Measurements from ENCODE around the gene PHYHD1. TPM values are rescaled to one million over a fixed set of nuclear protein-coding genes. Genes with fewer than 3 reads are reported as not detected.

PHYHD1 gene
- total RNA-seq, 1 experiment from 2014 or later = 18.0 TPM

DNA sequence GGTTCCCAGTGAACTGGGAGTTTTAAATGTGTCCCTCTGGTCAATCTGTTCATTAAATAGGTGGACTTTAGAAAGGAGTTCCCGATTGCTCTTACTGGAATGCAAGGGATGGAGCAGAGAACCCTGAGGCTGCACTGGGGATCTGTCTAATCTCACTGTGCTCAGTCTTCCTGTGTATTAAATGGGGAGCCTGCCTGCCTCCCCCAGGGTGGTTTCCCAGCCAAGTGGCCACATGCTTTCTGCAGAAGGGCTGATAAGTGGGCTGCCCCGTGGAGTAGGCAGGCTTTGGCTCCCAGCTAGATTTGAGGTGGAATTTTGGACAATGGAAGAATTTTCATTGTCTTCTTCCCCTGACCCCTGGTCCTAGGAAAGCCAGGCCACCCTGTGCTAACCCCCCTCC is 14.0 kb upstream of the PHYHD1 start:
- Histone ChIP-seq H3K9me3 (ENCODE audit: control insufficient read depth, low read depth, low read length) (no peaks in the 10 kb centered on the region), H2AK5ac (ENCODE audit: insufficient read length, low read length) (no peak overlapping the region), H3K56ac (ENCODE audit: insufficient read length, low read depth, low read length) (no peak overlapping the region), H3K18ac (ENCODE audit: insufficient read length, low read depth, low read length) (no peak overlapping the region), H2AFZ (ENCODE audit: low read length) (no peak overlapping the region), H3K4me2 (ENCODE audit: insufficient read depth, insufficient read length, low read length) (no peak overlapping the region), H4K91ac (ENCODE audit: insufficient read length, low read depth, low read length) (no peak overlapping the region), H3K9ac (ENCODE audit: extremely low read depth, insufficient read length, low read length) (no peak overlapping the region), H2BK120ac (ENCODE audit: low read depth, low read length, poor library complexity, severe bottlenecking) (no peak overlapping the region), H4K8ac (replicated peaks; ENCODE audit: insufficient read length, low read depth, low read length) (no peak overlapping the region), H3K4ac (ENCODE audit: low read depth, low read length) (no peak overlapping the region), H2BK12ac (ENCODE audit: insufficient read length, low read depth, low read length) (no peak overlapping the region), H2BK5ac (ENCODE audit: insufficient read length, low read length) (no peak overlapping the region), H3T11ph (ENCODE audit: low read length) (no peak overlapping the region), H3K4me1 (ENCODE audit: insufficient read depth, low read length) (peaks cover 3% of the 10 kb centered on the region; the same call in 1 of the 2 replicates), H3K27ac (ENCODE audit: insufficient read length, low read depth, low read length) (no peak overlapping the region), H2BK15ac (ENCODE audit: low read depth, low read length) (no peak overlapping the region), H3K23ac (ENCODE audit: insufficient read length, low read depth, low read length) (no peak overlapping the region), H2BK20ac (ENCODE audit: low read depth, low read length, poor library complexity, severe bottlenecking) (no peak overlapping the region), H4K20me1 (ENCODE audit: control insufficient read depth, insufficient read depth, insufficient read length) (no peaks in the 10 kb centered on the region), H3K14ac (ENCODE audit: insufficient read depth, low read length) (no peak overlapping the region), H3K23me2 (ENCODE audit: insufficient read length, low read depth, low read length, poor library complexity, severe bottlenecking) (no peaks in the 10 kb centered on the region), H3K79me1 (ENCODE audit: insufficient read depth, low read depth, low read length, poor library complexity, severe bottlenecking) (peaks cover 4% of the 10 kb centered on the region), H4K5ac (ENCODE audit: insufficient read length, low read depth, low read length) (no peak overlapping the region), H3K79me2 (ENCODE audit: insufficient read depth, low read length) (peaks cover 7% of the 10 kb centered on the region; the same call in 1 of the 2 replicates), H3K27me3 (ENCODE audit: insufficient read depth, low read length) (no peaks in the 10 kb centered on the region)
- Mint-ChIP-seq H3K36me3 (ENCODE audit: insufficient read depth in 1 of 3, low read depth in 3 of 3) (peaks cover 30 to 45% (median 34%) of the 10 kb centered on the region in 3 experiments), H3K9me3 (no peaks in the 10 kb centered on the region), H3K27me3 (ENCODE audit: low read depth) (peaks cover 2% of the 10 kb centered on the region; the same call in 1 of the 2 replicates), H3K27ac (peak overlapping the region in 2 of 3 experiments; percentile 19 to 89; a peak in 3 of 7 replicates), H3K4me3 (no peak overlapping the region), H3K4me1 (peaks cover 11% of the 10 kb centered on the region in 2 experiments)
- DNase-seq = no peak
- TF ChIP-seq, protein P1, sequence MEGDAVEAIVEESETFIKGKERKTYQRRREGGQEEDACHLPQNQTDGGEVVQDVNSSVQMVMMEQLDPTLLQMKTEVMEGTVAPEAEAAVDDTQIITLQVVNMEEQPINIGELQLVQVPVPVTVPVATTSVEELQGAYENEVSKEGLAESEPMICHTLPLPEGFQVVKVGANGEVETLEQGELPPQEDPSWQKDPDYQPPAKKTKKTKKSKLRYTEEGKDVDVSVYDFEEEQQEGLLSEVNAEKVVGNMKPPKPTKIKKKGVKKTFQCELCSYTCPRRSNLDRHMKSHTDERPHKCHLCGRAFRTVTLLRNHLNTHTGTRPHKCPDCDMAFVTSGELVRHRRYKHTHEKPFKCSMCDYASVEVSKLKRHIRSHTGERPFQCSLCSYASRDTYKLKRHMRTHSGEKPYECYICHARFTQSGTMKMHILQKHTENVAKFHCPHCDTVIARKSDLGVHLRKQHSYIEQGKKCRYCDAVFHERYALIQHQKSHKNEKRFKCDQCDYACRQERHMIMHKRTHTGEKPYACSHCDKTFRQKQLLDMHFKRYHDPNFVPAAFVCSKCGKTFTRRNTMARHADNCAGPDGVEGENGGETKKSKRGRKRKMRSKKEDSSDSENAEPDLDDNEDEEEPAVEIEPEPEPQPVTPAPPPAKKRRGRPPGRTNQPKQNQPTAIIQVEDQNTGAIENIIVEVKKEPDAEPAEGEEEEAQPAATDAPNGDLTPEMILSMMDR (conservative IDR thresholded peaks at IDR 0.05) = no peak
- no CpG with 5 or more reads among the region's 2 CpGs for WGBS (ENCODE audit: extremely low coverage, insufficient read length, low lambda C conversion rate)
